GM19395 (cell line): ENCODE measurements around the gene SORCS2.

ENCODE experiments used
- ATAC-seq: cut with Tn5 transposase; IDR thresholded peaks from one replicate; pipeline ENCODE4 v1.9.1; 2021; ENCODE audit warnings: mild to moderate bottlenecking, moderate library complexity; ENCODE audit not compliant: unreplicated experiment

SORCS2 gene

DNA sequence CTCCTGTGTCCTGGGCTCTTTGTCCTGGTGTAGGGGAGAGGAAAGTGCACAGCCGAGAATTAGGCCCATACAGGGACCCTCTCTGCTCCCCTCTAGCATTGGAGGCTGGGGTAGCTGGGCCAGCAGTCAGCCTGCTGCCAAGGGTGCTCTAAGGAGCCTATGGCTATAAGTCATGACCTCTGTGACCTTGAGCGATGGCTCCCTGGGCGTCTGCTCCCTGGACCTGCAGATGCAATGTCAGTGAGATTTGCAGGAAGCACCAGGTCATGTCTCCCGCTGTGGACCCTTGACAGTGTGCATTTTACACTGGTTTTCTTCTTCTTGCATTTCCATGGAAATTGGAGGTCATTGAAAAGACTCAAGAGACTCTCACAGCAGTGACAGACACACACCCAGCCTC is 476.5 kb downstream of the SORCS2 start:
- ATAC-seq, result no peak

DNA sequence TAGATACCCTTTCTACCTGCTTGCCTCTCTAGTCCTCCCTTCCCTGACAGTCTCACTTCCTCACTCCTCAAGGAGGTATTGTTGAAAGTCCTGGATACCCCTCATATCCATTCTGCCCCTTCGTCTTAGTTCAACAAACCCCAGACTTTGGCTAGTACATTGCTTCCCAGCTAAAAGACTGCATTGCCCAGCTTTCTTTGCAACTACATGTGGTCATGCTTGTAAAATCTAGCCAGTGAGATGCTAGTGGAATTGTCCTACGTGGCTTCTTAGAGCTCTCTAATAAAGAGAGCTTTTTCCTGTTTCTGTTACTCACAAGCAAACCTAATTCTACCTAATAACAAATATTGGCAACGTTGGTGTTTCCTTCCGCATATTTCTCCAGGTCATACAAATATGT is 480.3 kb downstream of the SORCS2 start:
- no peak for ATAC-seq

DNA sequence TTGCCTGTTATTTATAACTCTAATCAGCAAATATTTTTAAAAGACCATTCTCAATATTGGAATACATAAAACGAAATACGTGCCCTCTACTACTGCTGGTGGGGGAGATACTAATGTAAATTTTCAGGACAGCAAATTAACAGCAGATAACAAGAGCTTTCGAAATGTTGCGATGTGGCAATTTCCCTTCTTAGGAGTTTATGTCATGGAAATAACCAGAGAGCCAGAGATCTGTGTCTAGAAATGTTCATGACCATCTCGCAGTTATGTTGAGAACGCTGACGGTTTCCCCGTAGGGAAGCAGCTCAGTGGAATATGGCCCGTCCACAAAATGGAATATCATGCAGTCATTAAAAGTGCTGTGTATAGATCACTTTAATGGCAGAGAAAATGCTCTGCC is 480.8 kb downstream of the SORCS2 start:
- ATAC-seq, result no peak

DNA sequence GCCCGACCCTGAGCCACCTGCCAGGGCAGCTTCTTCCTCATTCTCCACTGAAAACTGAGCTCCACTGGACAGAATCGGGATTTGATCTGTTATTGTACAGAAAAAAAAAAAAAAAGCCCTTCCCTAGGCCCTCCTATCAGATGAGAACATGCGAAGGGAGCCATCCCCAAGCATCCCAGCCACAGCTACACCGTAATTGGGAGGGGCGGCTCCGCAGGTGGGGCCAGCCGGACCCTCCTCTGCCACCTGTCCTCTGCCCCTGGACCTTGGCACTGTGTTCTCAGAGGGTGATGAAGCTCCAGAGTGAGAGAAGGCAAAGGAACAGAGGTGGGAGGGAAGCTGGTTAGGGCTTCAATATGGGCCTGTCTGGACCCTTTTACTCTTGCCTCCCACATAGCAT is 482.4 kb downstream of the SORCS2 start:
- no peak for ATAC-seq

DNA sequence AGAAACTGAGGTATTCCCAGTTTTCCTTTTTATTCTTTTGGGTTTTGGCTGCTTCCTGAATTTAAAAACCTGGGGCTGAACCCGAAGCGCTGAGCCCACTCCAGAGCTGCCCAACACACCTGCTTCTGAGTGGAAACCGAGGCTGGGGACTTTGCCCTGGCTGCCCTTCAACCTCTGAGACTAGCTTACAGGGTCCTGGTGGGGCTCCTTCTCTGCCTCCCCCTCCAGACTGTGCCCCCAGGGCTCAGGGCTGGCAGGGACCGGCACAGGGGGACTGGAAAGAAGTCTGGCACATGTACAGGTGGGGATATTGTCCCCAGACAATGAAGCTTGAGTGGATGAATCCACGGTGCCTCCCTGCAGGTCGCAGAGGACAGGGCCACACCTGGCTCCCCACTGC is 482.8 kb downstream of the SORCS2 start:
- no peak for ATAC-seq

DNA sequence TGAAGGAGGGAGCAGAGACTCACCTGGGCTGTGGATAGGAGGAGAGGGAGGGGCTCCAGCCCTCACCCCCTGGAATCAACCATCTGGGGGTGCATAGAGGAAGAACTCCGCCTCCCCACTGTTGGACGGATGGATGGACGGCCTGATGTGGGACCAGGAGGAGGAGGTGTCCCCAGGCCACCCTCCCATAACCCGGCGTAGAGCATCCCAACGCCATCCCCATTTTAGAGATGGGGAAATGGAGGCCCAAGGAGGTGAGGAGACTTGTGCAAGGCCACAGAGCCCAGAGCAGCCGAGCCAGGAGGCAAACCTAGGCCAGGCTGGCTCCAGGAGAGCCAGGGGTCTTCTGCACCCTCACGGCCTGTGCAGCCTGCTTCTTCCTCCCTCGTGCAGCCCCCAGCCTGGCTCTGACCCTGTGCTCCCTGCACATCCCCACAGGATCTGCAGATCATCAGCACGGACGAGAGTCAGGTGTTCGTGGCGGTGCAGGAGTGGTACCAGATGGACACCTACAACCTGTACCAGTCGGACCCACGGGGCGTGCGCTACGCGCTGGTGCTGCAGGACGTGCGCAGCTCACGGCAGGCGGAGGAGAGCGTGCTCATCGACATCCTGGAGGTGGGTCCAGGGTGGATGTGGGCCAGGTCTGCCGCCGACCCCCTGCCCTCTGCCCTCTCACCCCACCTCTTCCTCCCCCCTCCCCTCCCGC is 483.4 kb downstream of the SORCS2 start:
- ATAC-seq, result no peak

DNA sequence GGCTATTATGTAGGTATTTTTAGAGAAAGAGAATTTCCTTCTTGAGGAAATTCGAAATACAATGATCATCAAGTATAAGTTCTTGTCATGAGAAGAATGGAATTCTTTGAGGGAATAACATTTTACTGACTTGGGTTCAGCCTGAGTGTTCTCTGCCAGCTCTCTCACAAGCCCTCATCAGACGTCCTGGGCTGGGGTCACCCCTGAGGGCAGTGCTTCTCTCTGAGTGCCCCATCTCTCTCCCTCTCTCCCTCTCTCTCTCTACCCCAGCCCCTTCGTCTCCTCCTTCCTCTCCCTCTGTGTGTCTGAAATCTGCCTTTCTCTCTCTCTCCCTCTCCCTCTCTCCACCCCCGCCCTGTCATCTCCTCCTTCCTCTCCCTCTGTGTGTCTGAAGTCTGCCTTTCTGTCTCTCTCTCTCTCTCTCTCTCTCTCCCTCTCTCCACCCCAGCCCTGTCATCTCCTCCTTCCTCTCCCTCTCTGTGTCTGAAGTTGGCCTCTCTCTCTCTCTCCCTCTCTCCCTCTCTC is 484.1 kb downstream of the SORCS2 start:
- no peak for ATAC-seq

DNA sequence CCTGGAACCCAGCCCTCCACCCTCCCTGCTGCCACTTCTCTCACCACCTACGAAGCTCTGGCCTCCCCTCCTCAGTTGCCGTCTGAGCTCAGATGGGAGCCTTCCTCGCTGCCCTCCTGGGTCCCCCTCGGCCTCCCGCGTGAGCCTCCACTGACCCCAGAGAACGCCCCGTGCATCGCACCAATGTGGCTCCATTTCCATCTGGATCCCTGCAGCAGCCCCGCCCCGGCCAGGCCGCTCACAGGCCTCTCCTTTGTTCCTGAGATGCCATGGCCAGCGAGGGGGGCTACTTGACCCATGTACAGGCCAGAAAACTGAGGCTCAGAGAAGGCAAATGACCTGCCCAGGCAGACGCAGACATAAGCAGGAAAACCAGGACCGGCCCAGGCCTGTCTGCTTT is 484.7 kb downstream of the SORCS2 start:
- ATAC-seq, result no peak

DNA sequence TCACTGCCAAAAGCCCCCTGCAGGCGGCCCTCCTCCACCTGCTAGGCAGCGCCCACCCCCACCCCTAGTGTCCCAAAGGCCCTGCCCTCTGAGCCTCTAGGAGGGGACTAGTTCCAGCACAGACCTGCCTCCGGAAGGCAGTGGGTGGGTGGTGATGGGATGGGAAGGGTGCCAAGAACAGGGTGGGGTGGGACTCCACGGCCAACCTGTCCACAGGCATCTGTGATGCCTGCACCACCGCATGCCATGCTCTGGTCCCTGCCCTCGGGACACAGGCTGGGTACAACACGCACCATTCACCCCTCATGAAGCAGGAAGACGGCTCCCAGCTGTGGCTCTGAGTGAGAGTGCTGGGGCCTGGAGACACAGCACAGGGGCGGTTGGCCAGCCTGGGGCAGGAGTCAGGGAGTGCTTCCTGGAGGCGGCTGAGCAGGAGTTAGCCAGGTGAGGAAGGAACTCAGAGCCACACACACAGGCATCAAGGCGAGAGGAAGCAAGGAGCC is 485.5 kb downstream of the SORCS2 start:
- no peak for ATAC-seq

DNA sequence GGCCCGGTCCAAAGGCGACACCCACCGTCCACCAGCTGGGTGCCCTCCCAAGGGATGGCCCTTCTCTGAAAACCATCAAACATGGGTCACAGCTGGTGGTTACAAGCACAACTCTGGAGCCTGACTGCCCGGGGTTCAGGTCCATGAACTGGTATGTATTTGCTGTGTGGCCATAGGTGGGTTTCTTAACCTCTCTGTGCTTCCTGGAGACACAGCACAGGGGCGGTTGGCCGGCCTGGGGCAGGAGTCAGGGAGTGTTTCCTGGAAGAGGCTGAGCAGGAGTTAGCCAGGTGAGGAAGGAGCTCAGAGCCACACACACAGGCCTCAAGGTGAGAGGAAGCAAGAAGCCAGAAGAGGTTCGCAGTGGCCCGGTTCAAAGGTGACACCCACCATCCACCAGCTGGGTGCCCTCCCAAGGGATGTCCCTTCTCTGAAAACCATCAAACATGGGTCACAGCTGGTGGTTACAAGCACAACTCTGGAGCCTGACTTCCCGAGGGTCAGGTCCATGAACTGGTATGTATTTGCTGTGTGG is 486.0 kb downstream of the SORCS2 start:
- no peak for ATAC-seq

DNA sequence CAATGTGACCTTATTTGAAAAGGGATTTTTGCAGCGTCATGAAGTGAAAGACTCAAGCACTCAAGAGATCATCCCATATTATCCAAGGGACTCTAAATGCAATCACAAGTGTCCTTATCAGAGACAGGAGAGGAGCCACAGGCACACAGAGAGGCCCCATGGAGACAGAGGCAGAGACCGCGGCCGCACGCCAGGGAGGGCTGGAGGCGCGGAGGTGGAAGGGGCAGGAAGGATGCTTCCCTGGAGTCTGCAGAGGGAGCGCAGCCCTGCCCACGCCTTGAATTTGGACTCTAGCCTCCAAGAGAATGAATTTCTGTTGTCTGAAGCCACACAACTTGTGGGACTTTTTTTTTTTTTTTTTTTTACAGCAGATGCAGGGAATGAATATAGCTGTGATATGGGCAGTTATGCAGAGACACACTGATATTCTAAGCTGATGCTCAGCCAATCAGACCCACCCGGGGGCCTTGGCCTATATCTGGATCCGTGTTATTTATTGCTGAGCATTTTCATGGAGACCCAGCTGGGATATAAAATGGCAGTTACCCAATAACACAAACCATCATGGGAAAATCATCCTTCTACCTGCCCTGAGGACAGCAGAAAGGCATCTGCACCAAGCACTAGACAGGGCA is 487.2 kb downstream of the SORCS2 start:
- ATAC-seq, result no peak

DNA sequence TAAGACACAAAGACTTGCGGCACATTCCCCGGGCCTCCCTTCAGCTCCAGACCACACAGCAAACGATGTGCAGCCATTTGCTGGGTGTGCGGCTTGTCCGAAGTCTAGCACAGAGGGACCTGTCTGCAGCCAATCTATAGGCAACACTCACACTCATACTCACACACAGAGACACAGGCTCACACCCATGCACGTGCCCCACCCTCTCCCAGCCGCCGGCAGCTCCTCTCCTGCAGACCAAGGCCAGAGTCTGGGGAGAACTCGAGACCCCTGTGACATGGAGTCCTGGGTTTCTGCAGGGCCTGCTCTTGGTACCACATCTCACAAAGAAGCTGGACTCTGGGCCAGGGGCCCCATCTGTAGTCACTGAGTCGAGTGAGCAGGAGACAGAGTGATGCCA is 487.8 kb downstream of the SORCS2 start:
- ATAC-seq, result no peak

DNA sequence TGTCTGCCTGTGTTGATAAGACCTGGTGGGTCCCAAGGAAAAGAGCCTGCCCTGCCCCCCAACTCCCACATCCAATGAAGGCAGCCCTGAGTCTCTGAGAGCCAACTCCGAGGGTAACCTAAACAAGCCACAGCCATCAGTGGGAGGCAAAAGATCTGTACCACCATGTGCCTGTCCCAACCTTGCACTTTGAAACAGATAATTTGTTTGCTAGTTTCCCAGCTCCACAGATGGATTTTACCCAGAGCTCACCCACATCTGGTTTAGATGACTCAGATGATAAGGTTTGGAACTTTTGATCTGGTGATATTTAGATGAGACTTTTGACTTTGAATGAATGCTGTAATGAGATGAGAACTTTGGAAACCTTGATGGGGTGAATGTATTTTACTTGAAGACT is 488.4 kb downstream of the SORCS2 start:
- no peak for ATAC-seq

DNA sequence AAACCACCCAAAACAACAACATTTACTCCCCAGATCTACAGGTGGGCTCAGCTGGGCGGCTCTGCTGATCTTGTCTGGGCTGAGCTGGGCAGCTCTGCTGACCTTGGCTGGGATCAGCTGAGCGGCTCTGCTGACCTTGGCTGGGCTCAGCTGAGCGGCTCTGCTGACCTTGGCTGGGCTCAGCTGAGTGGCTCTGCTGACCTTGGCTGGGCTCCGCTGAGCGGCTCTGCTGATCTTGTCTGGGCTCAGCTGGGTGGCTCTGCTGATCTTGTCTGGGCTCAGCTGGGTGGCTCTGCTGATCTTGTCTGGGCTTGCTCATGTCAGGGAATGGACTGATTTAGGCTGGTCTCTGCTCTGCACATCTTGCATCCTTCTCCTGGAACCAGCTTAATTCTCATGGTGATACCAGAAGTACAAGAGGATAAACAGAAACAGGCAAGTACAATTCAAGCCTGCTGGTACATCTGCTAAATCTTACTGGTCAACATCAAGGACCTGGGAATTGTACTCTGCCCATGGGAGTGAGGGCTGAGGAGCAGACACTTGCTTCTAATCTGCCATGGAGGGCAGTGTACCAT is 490.9 kb downstream of the SORCS2 start:
- no peak for ATAC-seq

DNA sequence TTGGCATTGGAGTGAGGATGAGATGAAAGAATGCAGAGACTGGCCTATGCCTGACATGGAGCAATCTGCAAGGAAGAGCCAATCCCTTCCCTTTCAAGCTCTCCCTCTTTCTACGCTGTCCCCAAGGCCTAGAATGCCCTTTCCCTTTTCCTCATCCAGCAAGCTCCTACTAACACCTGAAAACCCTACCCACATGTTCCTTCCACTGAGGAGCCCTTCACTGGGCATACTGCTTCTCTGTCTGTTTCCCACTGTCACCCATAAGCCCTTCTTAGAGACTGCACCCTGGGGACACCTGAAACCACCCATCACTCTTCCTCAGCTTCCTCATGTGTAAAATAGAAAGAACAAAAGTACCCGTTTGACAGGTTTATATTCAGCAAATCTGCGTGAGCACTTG is 492.0 kb downstream of the SORCS2 start:
- no peak for ATAC-seq

DNA sequence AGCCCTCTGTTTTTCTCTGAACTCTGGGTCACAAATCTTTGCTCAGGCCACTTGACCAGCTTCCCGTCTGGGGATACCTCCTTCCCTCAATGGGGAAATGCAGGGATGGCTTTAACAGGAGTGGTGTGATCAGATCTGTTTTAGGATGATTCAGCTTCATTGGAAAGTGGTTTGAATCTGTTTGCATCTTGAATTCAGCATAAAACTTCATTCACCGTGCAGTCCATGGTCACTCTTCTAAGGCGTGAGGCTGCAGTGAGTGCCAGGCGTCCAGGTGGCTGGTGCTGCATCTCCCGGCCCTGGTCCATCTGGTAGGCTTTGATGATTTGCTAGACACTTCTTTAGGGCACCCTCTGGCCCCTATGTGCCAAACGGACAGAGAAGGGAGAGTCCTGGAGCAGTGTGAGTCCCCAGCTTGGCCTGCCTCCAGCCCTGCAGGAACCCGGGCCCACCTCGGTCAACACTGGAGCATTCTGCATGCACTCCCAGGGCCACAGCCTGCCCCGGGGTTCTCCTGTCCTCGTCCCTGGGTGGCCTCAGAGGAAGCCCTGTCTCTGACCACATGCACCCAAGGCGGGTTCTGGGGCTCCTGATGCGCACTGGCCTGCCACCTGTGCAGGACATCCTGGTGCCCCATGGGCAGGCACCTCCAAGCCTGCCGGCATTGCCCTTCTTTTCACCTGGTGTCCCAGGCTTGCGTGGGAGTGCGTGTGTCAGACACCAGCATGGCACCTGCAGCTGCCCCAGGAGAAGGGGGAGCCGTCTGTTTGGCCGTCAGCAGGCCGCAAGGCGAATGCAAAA is 493.9 kb downstream of the SORCS2 start:
- no peak for ATAC-seq

DNA sequence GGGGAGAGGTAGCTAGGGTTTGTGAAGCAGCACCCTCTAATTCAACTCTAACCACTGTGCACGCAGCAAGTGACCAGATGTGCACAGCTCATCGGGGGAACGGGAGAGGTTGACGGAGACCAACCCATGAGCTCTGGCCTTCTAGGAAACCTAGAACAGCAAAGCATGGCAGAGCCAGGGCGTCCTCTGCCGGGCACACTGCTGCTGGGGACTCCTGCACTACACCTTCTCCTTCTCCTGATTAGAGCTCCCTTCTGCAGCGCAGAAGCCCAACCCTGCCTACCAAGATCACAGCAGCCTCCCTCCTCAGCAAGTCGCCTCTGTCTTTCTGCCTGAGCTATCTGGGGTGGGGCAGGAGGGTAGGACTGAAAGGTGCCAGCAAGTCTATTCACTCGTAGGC is 494.7 kb downstream of the SORCS2 start:
- no peak for ATAC-seq

DNA sequence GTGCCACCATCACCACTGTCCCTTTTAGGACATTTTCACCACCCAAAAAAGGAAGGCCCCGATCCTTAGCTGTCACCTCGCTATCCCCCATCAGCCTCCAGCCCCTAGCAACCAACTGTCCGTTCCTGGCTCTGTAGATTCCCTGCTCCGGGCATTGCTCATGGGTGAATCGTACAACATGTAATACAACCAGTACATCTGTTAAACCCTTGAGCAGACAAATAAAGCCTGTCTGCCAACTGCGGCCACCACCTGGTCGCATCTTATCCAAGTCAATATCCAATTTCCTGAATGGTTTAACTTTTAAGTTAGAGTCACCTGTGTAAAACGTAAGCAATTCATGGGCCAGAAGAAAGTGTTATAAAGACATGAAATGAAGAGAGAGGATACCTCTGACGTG is 495.5 kb downstream of the SORCS2 start:
- ATAC-seq, result no peak

DNA sequence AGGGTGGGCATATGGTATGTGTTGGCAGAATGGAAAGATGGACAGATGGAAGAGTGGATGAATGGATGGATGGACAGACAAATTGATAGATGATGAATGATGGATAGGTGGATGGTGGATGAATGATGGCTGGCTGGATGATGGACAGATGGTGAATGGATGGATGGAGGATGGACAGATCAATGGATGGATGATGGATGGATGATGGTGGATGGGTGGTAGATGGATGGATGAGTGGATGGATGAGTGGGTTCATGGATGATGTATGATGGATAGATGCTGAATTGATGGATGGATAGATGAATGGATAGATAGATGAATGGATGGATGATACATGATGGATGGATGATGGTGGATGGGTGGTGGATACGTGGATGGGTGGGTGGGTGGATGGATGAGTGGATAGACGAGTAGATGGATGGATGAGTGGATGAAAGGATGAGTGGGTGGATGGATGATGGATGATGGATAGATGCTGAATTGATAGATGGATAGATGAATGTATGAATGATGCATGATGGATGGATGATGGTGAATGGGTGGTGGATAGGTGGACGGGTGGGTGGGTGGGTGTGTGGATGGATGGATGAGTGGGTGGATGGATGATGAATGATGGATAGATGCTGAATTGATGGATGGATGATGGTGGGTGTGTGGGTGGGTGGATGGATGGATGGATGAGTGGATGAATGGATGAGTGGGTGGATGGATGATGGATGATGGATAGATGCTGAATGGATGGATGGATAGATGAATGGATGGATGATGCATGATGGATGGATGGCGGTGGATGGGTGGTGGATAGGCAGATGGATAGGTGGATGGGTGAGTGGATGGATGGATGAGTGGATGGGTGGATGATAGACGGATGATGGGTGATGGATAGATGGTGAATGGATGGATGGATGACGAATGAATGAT is 497.7 kb downstream of the SORCS2 start:
- ATAC-seq, result no peak

DNA sequence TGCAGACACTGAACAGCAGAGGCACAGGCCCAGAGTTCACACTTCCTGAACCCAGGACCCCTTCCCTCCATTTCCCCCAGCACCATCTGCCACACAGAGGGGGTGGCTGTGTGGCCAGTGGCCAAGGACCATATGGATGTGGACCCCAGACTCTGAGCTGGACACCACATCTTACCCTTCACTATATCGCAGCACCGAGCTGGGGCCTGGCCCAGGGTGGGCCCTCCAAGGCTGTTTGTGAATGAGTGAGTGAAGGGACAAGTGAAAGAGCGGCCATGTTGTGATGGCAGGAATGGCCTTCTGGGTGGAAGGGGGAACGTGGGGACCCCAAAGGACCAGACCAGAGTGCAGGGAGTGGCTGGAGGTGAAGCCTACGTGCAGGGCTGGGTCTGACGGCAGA is 498.7 kb downstream of the SORCS2 start:
- no peak for ATAC-seq
